Omental fat pad (tissue), 4 donors: Measurements from ENCODE around the gene RECQL. TPM values are rescaled to one million over a fixed set of nuclear protein-coding genes. Genes with fewer than 3 reads are reported as not detected.

Experiments
- ATAC-seq: fragments of 150-250 bp; one replicate; pipeline ENCODE4 v1.9.1; 2016; ENCODE audit warnings: mild to moderate bottlenecking, moderate library complexity; ENCODE audit not compliant: low FRiP score
- DNase-seq: peaks from one replicate; pipeline ENCODE4 v3.0.0-alpha.2; 2019; ENCODE audit warnings: low spot score
- CTCF ChIP-seq, 3 donors: fragments of 450-650 bp; IDR thresholded peaks; one replicate each; pipeline ENCODE4 v1.5.1; 2016 to 2017; ENCODE audit warnings: antibody characterized with exemption in 3 of 3, mild to moderate bottlenecking in 3 of 3, moderate library complexity in 2 of 3
- total RNA-seq, 4 donors: library from RNA; depleted of rRNA; stranded (reverse); fragments of >200 nt; gene quantifications; one replicate each; pipeline ENCODE4 v1.1.0, GENCODE V29; 2016

Gene RECQL
- total RNA-seq, 4 donors from 2014 or later: 28.7 to 41.6 (median 33.3) TPM

GRCh38 chr12:21526053-21526452, 24.6 kb upstream of the RECQL start, which contains the start of gene SPX:
Gene SPX, plus strand, starts transcription at chr12:21526296. Its CDS starts 177 bp downstream, at chr12:21526473.
- no peak for TF ChIP-seq CTCF (IDR thresholded peaks at IDR 0.05)
- ATAC-seq (no peak), DNase-seq (no peak)

GRCh38 chr12:21523148-21523547, 21.7 kb upstream of the RECQL start:
- no peak for TF ChIP-seq CTCF (IDR thresholded peaks at IDR 0.05)
- ATAC-seq: no peak
- DNase-seq: no peak

GRCh38 chr12:21521541-21521940, 20.1 kb upstream of the RECQL start:
- DNase-seq (no peak), ATAC-seq (no peak)
- no peak for TF ChIP-seq CTCF (IDR thresholded peaks at IDR 0.05)

GRCh38 chr12:21518451-21518850, 17.0 kb upstream of the RECQL start:
- no peak for TF ChIP-seq CTCF (IDR thresholded peaks at IDR 0.05)
- DNase-seq (no peak), ATAC-seq (no peak)

GRCh38 chr12:21516281-21516680, 14.8 kb upstream of the RECQL start:
- no peak for TF ChIP-seq CTCF (IDR thresholded peaks at IDR 0.05)
- DNase-seq: no peak
- ATAC-seq: no peak

- no peak for TF ChIP-seq CTCF (IDR thresholded peaks at IDR 0.05)
- no peak for DNase-seq
- ATAC-seq: no peak
Measured at GRCh38 chr12:21509768-21510167, 8.3 kb upstream of the RECQL start.

- no peak for TF ChIP-seq CTCF (IDR thresholded peaks at IDR 0.05)
- DNase-seq (no peak), ATAC-seq (no peak)
Measured at GRCh38 chr12:21507849-21508248, 6.4 kb upstream of the RECQL start.
